Astrocyte of the spinal cord (primary cell): ENCODE data around the gene TNKS1BP1.

Experiments used
- DNase-seq: peaks from one replicate; pipeline ENCODE4 v3.0.0; 2011; ENCODE audit warnings: low read depth, low spot score
- H3K4me3 ChIP-seq: 2 replicates; pipeline ENCODE4 v1.5.1; 2011; ENCODE audit warnings: low read depth, mild to moderate bottlenecking, low read length, moderate library complexity
- CTCF ChIP-seq: IDR thresholded peaks from 2 replicates; pipeline ENCODE4 v1.5.1; 2012; ENCODE audit warnings: low read depth, mild to moderate bottlenecking, low read length, inconsistent platforms
- in situ Hi-C: cut with HindIII; loops from 2 replicates; pipeline ENCODE4 v1.10.0; 2017; ENCODE audit warnings: low sequenced_read_pairs

TNKS1BP1 gene

GRCh38 chr11:57313788-57314135 lies 11.0 kb downstream of the TNKS1BP1 start:
- in situ Hi-C loops = no loop called here
- H3K4me3 ChIP-seq = no peak overlapping the region
- no peak for DNase-seq
- TF ChIP-seq CTCF = no peak

GRCh38 chr11:57313071-57313787 lies 11.5 kb downstream of the TNKS1BP1 start:
- no peak overlapping the region for H3K4me3 ChIP-seq
- in situ Hi-C loops = no loop called here
- no peak for TF ChIP-seq CTCF
- no peak for DNase-seq

GRCh38 chr11:57312511-57313021 lies 12.2 kb downstream of the TNKS1BP1 start:
- no peak for DNase-seq
- TF ChIP-seq CTCF = no peak
- no peak overlapping the region for H3K4me3 ChIP-seq
- in situ Hi-C loops = no loop called here

GRCh38 chr11:57311109-57311936 lies 13.4 kb downstream of the TNKS1BP1 start:
- in situ Hi-C loops = no loop called here
- TF ChIP-seq CTCF = no peak
- H3K4me3 ChIP-seq = peak overlapping the region; percentile 45
- peak; percentile 98 for DNase-seq

GRCh38 chr11:57310630-57311086 lies 14.1 kb downstream of the TNKS1BP1 start:
- no peak for DNase-seq
- no peak for TF ChIP-seq CTCF
- in situ Hi-C loops = no loop called here
- peak overlapping the region; percentile 45 for H3K4me3 ChIP-seq

- no peak overlapping the region for H3K4me3 ChIP-seq
- TF ChIP-seq CTCF = no peak
- in situ Hi-C loops = no loop called here
- no peak for DNase-seq
Observed at GRCh38 chr11:57310091-57310490, 14.7 kb downstream of the TNKS1BP1 start.
